Measurements from ENCODE around the gene ZNF385B.
"Not testable (repeated sequence)": the region's sequence is repeated elsewhere in the genome, so short reads cannot be mapped to it uniquely, and the experiment has no call there.

Gene ZNF385B

GRCh38 chr2:179677746-179678505, 183.5 kb downstream of the ZNF385B start:
- DNase-seq (ENCODE audit: low spot score): no peak

GRCh38 chr2:179677077-179677688, 184.2 kb downstream of the ZNF385B start:
- peak; percentile 43 for DNase-seq (ENCODE audit: low spot score)

GRCh38 chr2:179675435-179675834, 186.0 kb downstream of the ZNF385B start:
- DNase-seq (ENCODE audit: low spot score): no peak

GRCh38 chr2:179671043-179671981, 190.1 kb downstream of the ZNF385B start:
- DNase-seq (ENCODE audit: low spot score): no peak

- no peak for DNase-seq (ENCODE audit: low spot score)
Observed at GRCh38 chr2:179669196-179669595, 192.2 kb downstream of the ZNF385B start.

GRCh38 chr2:179664972-179665812, 196.2 kb downstream of the ZNF385B start:
- DNase-seq (ENCODE audit: low spot score): no peak

- DNase-seq (ENCODE audit: low spot score): no peak
Observed at GRCh38 chr2:179661986-179662385, 199.4 kb downstream of the ZNF385B start.

- DNase-seq (ENCODE audit: low spot score): no peak
Observed at GRCh38 chr2:179657068-179657595, 204.3 kb downstream of the ZNF385B start.

- DNase-seq (ENCODE audit: low spot score): peak; percentile 38
Observed at GRCh38 chr2:179655627-179656026, 205.8 kb downstream of the ZNF385B start.

- DNase-seq (ENCODE audit: low spot score): no peak
Observed at GRCh38 chr2:179654806-179655205, 206.6 kb downstream of the ZNF385B start.

- DNase-seq (ENCODE audit: low spot score): no peak
Observed at GRCh38 chr2:179652296-179652695, 209.1 kb downstream of the ZNF385B start.

GRCh38 chr2:179650420-179650819, 211.0 kb downstream of the ZNF385B start:
- no peak for DNase-seq (ENCODE audit: low spot score)

- no peak for DNase-seq (ENCODE audit: low spot score)
Observed at GRCh38 chr2:179646862-179647587, 214.4 kb downstream of the ZNF385B start.

GRCh38 chr2:179646173-179646769, 215.1 kb downstream of the ZNF385B start:
- no peak for DNase-seq (ENCODE audit: low spot score)

- DNase-seq (ENCODE audit: low spot score): no peak
Observed at GRCh38 chr2:179645047-179645446, 216.4 kb downstream of the ZNF385B start.

GRCh38 chr2:179642462-179642861, 218.9 kb downstream of the ZNF385B start:
- DNase-seq (ENCODE audit: low spot score): no peak

- DNase-seq (ENCODE audit: low spot score): no peak
Observed at GRCh38 chr2:179636995-179637394, 224.4 kb downstream of the ZNF385B start.

GRCh38 chr2:179636100-179636980, 225.1 kb downstream of the ZNF385B start:
- DNase-seq (ENCODE audit: low spot score): no peak

- DNase-seq (ENCODE audit: low spot score): not testable (repeated sequence)
Observed at GRCh38 chr2:179631769-179632385, 229.5 kb downstream of the ZNF385B start.

Data from kidney capillary endothelial cell (primary cell).